Lung (tissue), 12 donors: Measurements from ENCODE around the gene GSTM5. TPM values are rescaled to one million over a fixed set of nuclear protein-coding genes. Genes with fewer than 3 reads are reported as not detected.
"Not testable (repeated sequence)": the region's sequence is repeated elsewhere in the genome, so short reads cannot be mapped to it uniquely, and the experiment has no call there.

Experiments used
- ATAC-seq: fragments of 200-7000 bp; cut with Tn5 transposase; one replicate; pipeline ENCODE4 v1.9.1; 2020; ENCODE audit warnings: moderate number of reproducible peaks; ENCODE audit not compliant: insufficient read depth, low FRiP score
- DNase-seq, 3 donors: peaks; one replicate each; pipeline ENCODE4 v3.0.0-alpha.2; 2013 to 2017
- H3K27ac ChIP-seq, 2 donors: one replicate each; pipeline ENCODE4 v1.5.1; 2013; ENCODE audit warnings: mild to moderate bottlenecking in 2 of 2, moderate library complexity in 2 of 2, control low read depth in 1 of 2, inconsistent platforms in 1 of 2, low read depth in 1 of 2, low read length in 1 of 2
- H3K27me3 ChIP-seq, 3 donors: one replicate each; pipeline ENCODE4 v1.5.1; 2013; ENCODE audit warnings: low read length in 2 of 3; ENCODE audit not compliant: control insufficient read depth in 3 of 3, insufficient read depth in 3 of 3
- H3K36me3 ChIP-seq, 4 donors: one replicate each; pipeline ENCODE4 v1.5.1; 2013; ENCODE audit warnings: low read length in 4 of 4, mild to moderate bottlenecking in 1 of 4, moderate library complexity in 1 of 4; ENCODE audit not compliant: control insufficient read depth in 4 of 4, insufficient read depth in 4 of 4
- H3K4me1 ChIP-seq, 5 donors: one replicate each; pipeline ENCODE4 v1.5.1; 2013; ENCODE audit warnings: low read length in 5 of 5, mild to moderate bottlenecking in 2 of 5, moderate library complexity in 1 of 5; ENCODE audit not compliant: control insufficient read depth in 5 of 5, insufficient read depth in 5 of 5
- H3K4me3 ChIP-seq: one replicate; pipeline ENCODE4 v1.5.1; 2013; ENCODE audit warnings: mild to moderate bottlenecking, control low read depth, moderate library complexity
- H3K9ac ChIP-seq, 2 donors: one replicate each; pipeline ENCODE4 v1.5.1; 2013; ENCODE audit warnings: low read length in 2 of 2, control low read depth in 1 of 2; ENCODE audit not compliant: insufficient read depth in 1 of 2
- H3K9me3 ChIP-seq, 4 donors: one replicate each; pipeline ENCODE4 v1.5.1; 2013; ENCODE audit warnings: low read length in 3 of 4, mild to moderate bottlenecking in 1 of 4, moderate library complexity in 1 of 4; ENCODE audit not compliant: control insufficient read depth in 4 of 4, insufficient read depth in 3 of 4
- WGBS, 2 donors: extraction: QIAGEN DNeasy Blood & Tissue Kit; methylation state at CpG; one replicate each; pipeline ENCODE4 v1.1.7; 2013; 5-methylcytosine and 5-hydroxymethylcytosine counted together
- polyA plus RNA-seq, 2 donors: library from polyadenylated mRNA; stranded (reverse); fragments of 200-250 nt; gene quantifications; one replicate each; pipeline ENCODE4 v1.2.1, GENCODE V29; 2013
- total RNA-seq, 2 donors: library from RNA; depleted of rRNA in 1 of 2; stranded (reverse); fragments of >200 nt in 1 of 2; gene quantifications; one replicate each; pipeline ENCODE4 v1.2.1, GENCODE V29; 2014 to 2021
- TF ChIP-seq, protein P1 (sequence below): IDR thresholded peaks from 2 replicates; pipeline ENCODE4 v1.5.1; 2012; ENCODE audit warnings: mild to moderate bottlenecking; ENCODE audit errors: control extremely low read depth, extremely low read depth
- donor health status: control.
- donor health status: control.
- donor health status: Bipolar disorder and iron deficiency.
- donor health status: healthy.
- donor health status: DM: yes; HTN: yes; CAD: no.

The GSTM5 gene
- total and polyA plus RNA-seq, 4 donors, result 2.9 to 23.7 (median 7.0) TPM

DNA sequence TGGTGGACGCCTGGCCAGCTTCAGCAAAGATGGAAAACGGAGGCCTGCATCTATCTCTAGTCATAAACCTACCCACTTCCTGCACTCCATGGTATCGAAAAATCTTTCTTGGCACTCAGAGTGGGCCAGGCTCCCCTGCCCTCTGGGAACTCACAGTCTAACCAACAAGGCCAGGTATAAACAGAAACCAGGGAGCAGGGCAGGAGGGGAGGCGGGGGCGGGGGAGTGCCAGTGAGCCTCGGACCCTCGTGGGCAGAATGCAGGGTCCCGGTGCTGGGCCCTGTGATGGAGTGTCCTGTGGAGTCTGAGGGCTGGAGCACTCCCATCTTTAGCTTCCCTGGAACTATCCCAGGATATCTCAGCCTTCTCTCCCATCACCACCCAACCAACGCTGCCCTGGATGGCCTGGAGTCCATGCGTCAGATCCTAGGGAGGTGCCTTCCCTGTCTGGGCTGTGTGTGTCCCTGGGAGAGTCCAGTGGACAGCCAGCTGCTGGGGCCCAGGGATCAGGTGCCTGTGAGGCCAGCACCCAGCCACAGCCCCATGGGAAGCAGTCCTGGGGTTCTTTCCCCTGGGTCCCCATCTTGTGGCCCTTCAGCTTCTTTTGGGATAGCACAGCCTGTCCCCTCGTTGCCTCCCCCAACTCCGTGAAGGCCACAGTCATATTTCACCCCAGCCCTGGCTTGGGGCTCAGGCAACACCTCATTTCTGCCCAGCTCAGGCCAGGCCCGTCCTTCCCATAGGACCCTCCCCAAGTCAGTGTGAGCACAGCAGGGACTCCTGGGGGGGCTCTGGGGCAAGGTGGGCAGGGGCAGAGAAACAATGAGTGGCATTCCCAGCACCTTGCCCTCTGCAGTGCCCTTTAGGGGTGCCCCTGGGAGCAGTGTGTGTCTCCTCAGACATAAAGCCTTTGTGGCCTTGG is 52.8 kb downstream of the GSTM5 start:
- Histone ChIP-seq H3K4me1 (peaks cover 0 to 10% (median 0%) of the 10 kb centered on the region in 5 donors), H3K27ac (no peak overlapping the region), H3K9me3 (no peaks in the 10 kb centered on the region), H3K27me3 (no peaks in the 10 kb centered on the region), H3K9ac (no peak overlapping the region), H3K36me3 (no peaks in the 10 kb centered on the region), H3K4me3 (no peak overlapping the region)
- TF ChIP-seq, protein P1, sequence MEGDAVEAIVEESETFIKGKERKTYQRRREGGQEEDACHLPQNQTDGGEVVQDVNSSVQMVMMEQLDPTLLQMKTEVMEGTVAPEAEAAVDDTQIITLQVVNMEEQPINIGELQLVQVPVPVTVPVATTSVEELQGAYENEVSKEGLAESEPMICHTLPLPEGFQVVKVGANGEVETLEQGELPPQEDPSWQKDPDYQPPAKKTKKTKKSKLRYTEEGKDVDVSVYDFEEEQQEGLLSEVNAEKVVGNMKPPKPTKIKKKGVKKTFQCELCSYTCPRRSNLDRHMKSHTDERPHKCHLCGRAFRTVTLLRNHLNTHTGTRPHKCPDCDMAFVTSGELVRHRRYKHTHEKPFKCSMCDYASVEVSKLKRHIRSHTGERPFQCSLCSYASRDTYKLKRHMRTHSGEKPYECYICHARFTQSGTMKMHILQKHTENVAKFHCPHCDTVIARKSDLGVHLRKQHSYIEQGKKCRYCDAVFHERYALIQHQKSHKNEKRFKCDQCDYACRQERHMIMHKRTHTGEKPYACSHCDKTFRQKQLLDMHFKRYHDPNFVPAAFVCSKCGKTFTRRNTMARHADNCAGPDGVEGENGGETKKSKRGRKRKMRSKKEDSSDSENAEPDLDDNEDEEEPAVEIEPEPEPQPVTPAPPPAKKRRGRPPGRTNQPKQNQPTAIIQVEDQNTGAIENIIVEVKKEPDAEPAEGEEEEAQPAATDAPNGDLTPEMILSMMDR, result no peak
- no peak for ATAC-seq
- WGBS, 2 donors, result 91 to 93% methylated on average over 13 of the region's 13 CpGs
- no peak for DNase-seq

DNA sequence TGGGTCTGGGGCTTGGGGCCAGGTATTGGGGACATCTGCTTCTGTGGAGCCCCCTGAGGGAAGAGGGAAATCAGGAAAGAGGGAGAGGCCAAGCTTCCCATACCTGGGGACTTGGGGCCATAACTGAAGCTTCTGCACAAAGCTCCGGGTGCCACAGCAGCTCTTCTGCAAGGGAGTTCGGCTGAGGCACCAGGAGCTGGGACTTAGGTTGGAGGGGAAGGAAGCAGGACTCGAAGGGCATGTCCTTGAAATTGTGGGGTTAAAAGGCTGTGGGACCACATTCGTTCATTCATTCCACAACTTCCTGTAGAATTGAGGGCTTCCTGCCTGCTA is 53.4 kb downstream of the GSTM5 start:
- peaks cover 0 to 10% (median 0%) of the 10 kb centered on the region in 5 donors for H3K4me1 ChIP-seq
- H3K9ac ChIP-seq, result no peak overlapping the region
- H3K36me3 ChIP-seq, result no peaks in the 10 kb centered on the region
- no peak overlapping the region for H3K4me3 ChIP-seq
- no peaks in the 10 kb centered on the region for H3K27me3 ChIP-seq
- DNase-seq (no peak), ATAC-seq (no peak)
- H3K27ac ChIP-seq, result no peak overlapping the region
- TF ChIP-seq, protein P1, result no peak
- H3K9me3 ChIP-seq, result no peaks in the 10 kb centered on the region
- 64 to 72% methylated on average over 4 of the region's 4 CpGs for WGBS, 2 donors

DNA sequence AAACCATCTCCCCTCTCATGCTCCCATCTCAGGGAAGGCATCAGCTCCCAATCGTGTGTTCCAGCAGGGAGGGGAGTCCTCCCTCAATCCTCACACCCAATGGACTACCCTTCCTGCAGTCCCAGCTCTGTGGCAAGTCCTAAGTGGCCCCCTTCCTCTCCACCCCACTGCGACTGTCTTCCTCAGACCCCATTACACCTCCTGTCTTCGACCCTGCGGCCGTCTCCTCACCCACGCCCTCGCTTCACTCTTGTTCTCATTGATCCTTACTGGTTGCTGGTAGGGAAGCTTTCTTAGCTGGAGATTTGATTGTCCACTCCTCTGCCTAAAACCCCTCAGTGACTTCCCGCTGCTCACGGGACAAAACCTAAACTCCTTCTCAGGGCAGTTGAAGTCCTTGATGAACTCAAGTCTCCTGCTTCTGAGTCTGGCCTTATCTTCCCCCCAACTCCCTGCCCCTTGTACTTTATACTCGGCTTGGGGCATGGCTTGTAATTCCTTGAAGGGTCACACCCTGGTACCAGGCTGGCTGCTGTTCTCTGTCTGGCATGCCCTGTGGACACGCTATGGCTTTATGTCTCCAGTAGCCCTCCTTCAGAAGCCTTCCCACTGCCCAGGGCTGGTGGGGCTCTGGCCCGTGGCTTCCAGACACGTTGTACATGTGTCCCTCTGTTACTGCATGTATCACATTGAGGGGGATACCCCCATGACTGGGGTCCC is 54.0 kb downstream of the GSTM5 start:
- no peaks in the 10 kb centered on the region for H3K9me3 ChIP-seq
- DNase-seq, result no peak
- H3K27me3 ChIP-seq, result no peaks in the 10 kb centered on the region
- ATAC-seq, result no peak
- H3K4me1 ChIP-seq, result peaks cover 0 to 10% (median 0%) of the 10 kb centered on the region in 5 donors
- TF ChIP-seq, protein P1, result no peak
- H3K4me3 ChIP-seq, result no peak overlapping the region
- 75 to 78% methylated on average over 13 of the region's 13 CpGs for WGBS, 2 donors
- H3K27ac ChIP-seq, result no peak overlapping the region
- no peak overlapping the region for H3K9ac ChIP-seq
- H3K36me3 ChIP-seq, result no peaks in the 10 kb centered on the region

DNA sequence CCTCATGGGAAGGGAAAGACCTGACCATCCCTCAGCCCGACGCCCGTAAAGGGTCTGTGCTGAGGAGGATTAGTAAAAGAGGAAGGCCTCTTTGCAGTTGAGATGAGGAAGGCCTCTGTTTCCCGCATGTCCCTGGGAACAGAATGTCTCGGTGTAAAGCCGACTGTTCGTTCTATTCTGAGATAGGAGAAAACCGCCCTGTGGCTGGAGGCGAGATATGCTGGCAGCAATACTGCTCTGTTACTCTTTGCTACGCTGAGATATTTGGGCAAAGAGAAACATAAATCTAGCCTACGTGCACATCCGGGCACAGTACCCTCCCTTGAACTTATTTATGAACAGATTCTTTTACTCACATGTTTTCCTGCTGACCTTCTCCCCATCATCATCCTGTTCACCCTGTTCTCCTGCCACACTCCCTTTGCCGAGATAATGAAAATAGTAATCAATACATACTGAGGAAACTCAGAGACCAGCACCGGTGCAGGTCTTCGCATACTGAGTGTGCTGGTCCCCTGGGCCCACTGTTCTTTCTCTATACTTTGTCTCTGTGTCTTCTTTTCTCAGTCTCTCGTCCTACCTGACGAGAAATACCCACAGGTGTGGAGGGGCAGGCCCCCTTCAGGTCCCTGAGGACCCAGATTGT is 55.1 kb downstream of the GSTM5 start:
- 72 to 79% methylated on average over 17 of the region's 17 CpGs for WGBS, 2 donors
- H3K27ac ChIP-seq, H3K9me3 ChIP-seq, H3K4me3 ChIP-seq, H3K9ac ChIP-seq, H3K27me3 ChIP-seq, H3K4me1 ChIP-seq, DNase-seq, ATAC-seq, H3K36me3 ChIP-seq: not testable (repeated sequence)
